A204.1 (cell line): Measurements from ENCODE around the gene ZBTB45.
"Not testable (repeated sequence)": the region's sequence is repeated elsewhere in the genome, so short reads cannot be mapped to it uniquely, and the experiment has no call there.

Experiments
- FAIRE-seq: peaks from 2 replicates; lab custom pipeline; 2012; peaks lifted over from hg19 to GRCh38; lab: Jason Lieb, UNC

ZBTB45 gene

GRCh38 chr19:58474997-58475713 is 44.5 kb downstream of the ZBTB45 start:
- FAIRE-seq: no peak

- no peak for FAIRE-seq
Observed at GRCh38 chr19:58474291-58474996, 45.2 kb downstream of the ZBTB45 start.

- FAIRE-seq: no peak
Observed at GRCh38 chr19:58473775-58474174, 45.8 kb downstream of the ZBTB45 start.

GRCh38 chr19:58471736-58472135 is 47.9 kb downstream of the ZBTB45 start:
- FAIRE-seq: no peak

- not testable (repeated sequence) for FAIRE-seq
Observed at GRCh38 chr19:58470837-58471543, 48.6 kb downstream of the ZBTB45 start.

GRCh38 chr19:58469241-58470013 is 50.2 kb downstream of the ZBTB45 start:
- FAIRE-seq: no peak

- no peak for FAIRE-seq
Observed at GRCh38 chr19:58468216-58468839, 51.3 kb downstream of the ZBTB45 start.

GRCh38 chr19:58466760-58467589 is 52.6 kb downstream of the ZBTB45 start, which contains the start of gene ZNF324:
Gene ZNF324, plus strand, starts transcription at chr19:58467080. Its CDS starts 2,106 bp downstream, at chr19:58469186.
- peak; percentile 92 for FAIRE-seq

- no peak for FAIRE-seq
Observed at GRCh38 chr19:58466089-58466759, 53.4 kb downstream of the ZBTB45 start.
